GM23338 (cell line): ENCODE results near the gene NOL9. TPM values are rescaled to one million over a fixed set of nuclear protein-coding genes. Genes with fewer than 3 reads are reported as not detected.

Experiments
- ATAC-seq: fragments of 200-7000 bp; cut with Tn5 transposase; 3 replicates; pipeline ENCODE4 v1.9.1; 2020
- DNase-seq: peaks from one replicate; pipeline ENCODE4 v3.0.0-alpha.2; 2015; ENCODE audit warnings: low spot score
- H2AFZ ChIP-seq: fragments of 200-600 bp; sonication (generic); 2 replicates; pipeline ENCODE4 v1.8.0; 2016; ENCODE audit warnings: antibody characterized with exemption, mild to moderate bottlenecking, moderate library complexity
- H3F3A ChIP-seq: fragments of 200-600 bp; sonication (generic); replicated peaks from 2 replicates; pipeline ENCODE4 v1.8.0; 2017; ENCODE audit warnings: antibody characterized with exemption, mixed run types, low read depth
- H3K27ac ChIP-seq: fragments of 200-600 bp; sonication (generic); 2 replicates; pipeline ENCODE4 v1.6.1; 2016; ENCODE audit warnings: low read depth
- H3K27me3 ChIP-seq: fragments of 200-600 bp; sonication (generic); 2 replicates; pipeline ENCODE4 v1.8.0; 2016; ENCODE audit warnings: mild to moderate bottlenecking, mixed run types, moderate library complexity; ENCODE audit not compliant: insufficient read depth
- H3K36me3 ChIP-seq: fragments of 200-600 bp; sonication (generic); 2 replicates; pipeline ENCODE4 v1.8.0; 2016; ENCODE audit warnings: mild to moderate bottlenecking; ENCODE audit not compliant: insufficient read depth
- H3K4me1 ChIP-seq: fragments of 200-600 bp; sonication (generic); 2 replicates; pipeline ENCODE4 v1.8.0; 2016; ENCODE audit warnings: mild to moderate bottlenecking, moderate library complexity; ENCODE audit not compliant: insufficient read depth
- H3K4me2 ChIP-seq: fragments of 200-600 bp; sonication (generic); 2 replicates; pipeline ENCODE4 v1.7.1; 2017; ENCODE audit warnings: mixed run types
- H3K4me3 ChIP-seq: fragments of 200-600 bp; sonication (generic); 2 replicates; pipeline ENCODE4 v1.6.1; 2016; ENCODE audit warnings: mixed run types
- H3K79me2 ChIP-seq: fragments of 200-600 bp; sonication (generic); replicated peaks from 2 replicates; pipeline ENCODE4 v1.8.0; 2017; ENCODE audit warnings: mild to moderate bottlenecking; ENCODE audit not compliant: insufficient read depth
- H3K9me2 ChIP-seq: fragments of 200-600 bp; sonication (generic); 2 replicates; pipeline ENCODE4 v1.8.0; 2017; ENCODE audit not compliant: insufficient read depth
- H4K20me1 ChIP-seq: fragments of 200-600 bp; sonication (generic); replicated peaks from 2 replicates; pipeline ENCODE4 v1.8.0; 2017; ENCODE audit warnings: mild to moderate bottlenecking; ENCODE audit not compliant: insufficient read depth
- H3K27ac Mint-ChIP-seq: 2 replicates; pipeline ENCODE4 v1.8.0; 2020; ENCODE audit warnings: inconsistent platforms, mild to moderate bottlenecking, moderate library complexity, mixed read lengths
- H3K27me3 Mint-ChIP-seq: 3 replicates; pipeline ENCODE4 v1.8.0; 2022; ENCODE audit warnings: low read depth, mild to moderate bottlenecking, moderate library complexity, mixed read lengths, inconsistent platforms; ENCODE audit not compliant: insufficient read depth, poor library complexity
- H3K36me3 Mint-ChIP-seq: 3 replicates; pipeline ENCODE4 v1.8.0; 2021; ENCODE audit warnings: low read depth, mild to moderate bottlenecking, inconsistent platforms, moderate library complexity, mixed read lengths
- H3K4me1 Mint-ChIP-seq: 3 replicates; pipeline ENCODE4 v1.8.0; 2020; ENCODE audit warnings: mild to moderate bottlenecking, inconsistent platforms, mixed read lengths
- H3K4me3 Mint-ChIP-seq: 3 replicates; pipeline ENCODE4 v1.8.0; 2021; ENCODE audit warnings: moderate library complexity, mild to moderate bottlenecking, inconsistent platforms, mixed read lengths
- H3K9me3 Mint-ChIP-seq: 3 replicates; pipeline ENCODE4 v1.8.0; 2020; ENCODE audit warnings: moderate library complexity, mild to moderate bottlenecking, inconsistent platforms, mixed read lengths
- CREB1 ChIP-seq: fragments of 250-450 bp; sonication (Bioruptor Pico); IDR thresholded peaks from 2 replicates; pipeline ENCODE4 v1.5.0; 2020; ENCODE audit warnings: low read depth, mild to moderate bottlenecking, moderate library complexity
- EZH2phosphoT487 ChIP-seq: fragments of 200-600 bp; sonication (generic); IDR thresholded peaks from one replicate; pipeline ENCODE4 v1.8.1; 2018; ENCODE audit warnings: antibody characterized with exemption; ENCODE audit not compliant: unreplicated experiment
- JUNB ChIP-seq: IDR thresholded peaks from one replicate; pipeline ENCODE4 v1.6.1; 2016; ENCODE audit warnings: antibody characterized with exemption; ENCODE audit not compliant: unreplicated experiment
- NANOG ChIP-seq: IDR thresholded peaks from 2 replicates; pipeline ENCODE4 v1.6.1; 2016; ENCODE audit warnings: antibody characterized with exemption, borderline replicate concordance
- POLR2AphosphoS5 ChIP-seq: IDR thresholded peaks from 2 replicates; pipeline ENCODE4 v1.6.1; 2016; ENCODE audit warnings: antibody characterized with exemption, low read depth
- STAT1 ChIP-seq: IDR thresholded peaks from one replicate; pipeline ENCODE4 v1.6.1; 2016; ENCODE audit warnings: antibody characterized with exemption; ENCODE audit not compliant: unreplicated experiment
- ZNF114 ChIP-seq: fragments of 250-450 bp; sonication (Bioruptor Pico); IDR thresholded peaks from 2 replicates; pipeline ENCODE4 v1.5.0; 2020; ENCODE audit warnings: mild to moderate bottlenecking, moderate library complexity
- ZNF331 ChIP-seq: fragments of 250-450 bp; sonication (Bioruptor Pico); IDR thresholded peaks from 2 replicates; pipeline ENCODE4 v1.5.0; 2020; ENCODE audit warnings: low read depth, mild to moderate bottlenecking, moderate library complexity
- polyA plus RNA-seq: library from polyadenylated mRNA; unstranded; fragments of >200 nt; fragmentation: Nextera tagmentation; extraction: Ambion mirVana; gene quantifications from 2 replicates; pipeline ENCODE4 v1.2.1, GENCODE V29; 2016
- total RNA-seq: library from RNA; depleted of rRNA; stranded (reverse); fragments of >200 nt; shearing (Covaris generic); gene quantifications from 2 replicates; pipeline ENCODE4 v1.2.3, GENCODE V29; 2014
- TF ChIP-seq, protein P1 (sequence below): IDR thresholded peaks from one replicate; pipeline ENCODE4 v1.6.1; 2018; ENCODE audit warnings: antibody characterized with exemption; ENCODE audit not compliant: unreplicated experiment
- TF ChIP-seq, protein P2 (sequence below), 2 experiments: fragments of 200-600 bp in 1 of 2; sonication (generic) in 1 of 2; conservative IDR thresholded peaks; 2 replicates each; pipeline versions ENCODE4 v1.5.1 to v1.6.1; 2016 to 2017; ENCODE audit warnings: antibody characterized with exemption in 2 of 2, low read depth in 2 of 2, mild to moderate bottlenecking in 2 of 2, moderate library complexity in 1 of 2
- TF ChIP-seq, protein P3 (sequence below): fragments of 250-450 bp; sonication (Bioruptor Pico); IDR thresholded peaks from 2 replicates; pipeline ENCODE4 v1.5.0; 2020; ENCODE audit warnings: mild to moderate bottlenecking, moderate library complexity
- TF ChIP-seq, protein P4 (sequence below): IDR thresholded peaks from 2 replicates; pipeline ENCODE4 v1.6.1; 2016; ENCODE audit warnings: antibody characterized with exemption

The NOL9 gene
- total and polyA plus RNA-seq, 2 experiments from 2014 or later, result 13.2 to 48.5 TPM

DNA sequence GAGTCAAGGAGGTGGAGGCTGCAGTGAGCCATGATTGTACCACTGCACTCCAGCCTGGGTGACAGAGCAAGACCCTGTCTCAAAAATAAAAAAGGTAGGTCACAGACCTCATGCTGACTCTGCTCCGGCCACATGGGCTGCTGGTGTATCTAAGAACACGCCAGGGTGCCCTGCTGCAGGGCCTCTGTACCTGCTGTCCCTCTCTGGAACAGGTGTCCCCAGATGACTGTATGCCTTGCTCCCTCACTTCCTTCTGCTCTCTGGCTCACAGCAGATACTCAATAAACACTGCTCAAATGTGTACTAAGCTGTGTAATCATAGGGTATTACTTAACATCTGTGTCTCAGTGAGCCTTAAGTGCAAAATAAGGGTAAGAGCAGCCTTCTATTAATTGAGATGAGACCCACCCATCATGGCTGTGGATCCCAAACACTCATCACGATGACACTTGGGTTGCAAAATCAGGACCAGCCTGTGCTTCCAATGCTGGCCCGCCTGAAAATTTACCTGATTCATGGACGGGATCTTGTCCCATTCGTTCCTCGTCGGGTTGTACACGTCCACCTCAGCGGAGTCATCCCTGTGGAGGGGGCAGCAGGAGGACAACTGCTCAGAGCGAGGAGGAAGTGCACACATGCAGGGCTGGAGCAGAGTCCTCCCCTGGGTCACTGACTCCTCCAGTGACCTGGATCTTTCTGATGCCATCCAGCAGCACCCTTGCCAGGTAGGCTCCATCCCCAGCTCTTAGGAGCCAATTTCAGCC lies 40.8 kb upstream of the NOL9 start:
- no peaks in the 10 kb centered on the region for H3K9me2 ChIP-seq
- peaks cover 7% of the 10 kb centered on the region for H3K27me3 Mint-ChIP-seq
- H3K9me3 Mint-ChIP-seq, result no peaks in the 10 kb centered on the region
- peaks cover 65% of the 10 kb centered on the region for H3K36me3 Mint-ChIP-seq
- no peak overlapping the region for H3K27ac Mint-ChIP-seq
- H3K4me3 Mint-ChIP-seq, result no peak overlapping the region
- H3K4me1 Mint-ChIP-seq, result peaks cover 7% of the 10 kb centered on the region; the same call in 2 of the 3 replicates
- peaks cover 3% of the 10 kb centered on the region for H3K4me1 ChIP-seq
- no peaks in the 10 kb centered on the region for H3K27me3 ChIP-seq
- H3K79me2 ChIP-seq, result peaks cover 39% of the 10 kb centered on the region
- no peak overlapping the region for H3K4me3 ChIP-seq
- H3K36me3 ChIP-seq, result peaks cover 9% of the 10 kb centered on the region
- H3K4me2 ChIP-seq, result no peak overlapping the region
- no peak overlapping the region for H3K27ac ChIP-seq
- TF ChIP-seq, protein P1, sequence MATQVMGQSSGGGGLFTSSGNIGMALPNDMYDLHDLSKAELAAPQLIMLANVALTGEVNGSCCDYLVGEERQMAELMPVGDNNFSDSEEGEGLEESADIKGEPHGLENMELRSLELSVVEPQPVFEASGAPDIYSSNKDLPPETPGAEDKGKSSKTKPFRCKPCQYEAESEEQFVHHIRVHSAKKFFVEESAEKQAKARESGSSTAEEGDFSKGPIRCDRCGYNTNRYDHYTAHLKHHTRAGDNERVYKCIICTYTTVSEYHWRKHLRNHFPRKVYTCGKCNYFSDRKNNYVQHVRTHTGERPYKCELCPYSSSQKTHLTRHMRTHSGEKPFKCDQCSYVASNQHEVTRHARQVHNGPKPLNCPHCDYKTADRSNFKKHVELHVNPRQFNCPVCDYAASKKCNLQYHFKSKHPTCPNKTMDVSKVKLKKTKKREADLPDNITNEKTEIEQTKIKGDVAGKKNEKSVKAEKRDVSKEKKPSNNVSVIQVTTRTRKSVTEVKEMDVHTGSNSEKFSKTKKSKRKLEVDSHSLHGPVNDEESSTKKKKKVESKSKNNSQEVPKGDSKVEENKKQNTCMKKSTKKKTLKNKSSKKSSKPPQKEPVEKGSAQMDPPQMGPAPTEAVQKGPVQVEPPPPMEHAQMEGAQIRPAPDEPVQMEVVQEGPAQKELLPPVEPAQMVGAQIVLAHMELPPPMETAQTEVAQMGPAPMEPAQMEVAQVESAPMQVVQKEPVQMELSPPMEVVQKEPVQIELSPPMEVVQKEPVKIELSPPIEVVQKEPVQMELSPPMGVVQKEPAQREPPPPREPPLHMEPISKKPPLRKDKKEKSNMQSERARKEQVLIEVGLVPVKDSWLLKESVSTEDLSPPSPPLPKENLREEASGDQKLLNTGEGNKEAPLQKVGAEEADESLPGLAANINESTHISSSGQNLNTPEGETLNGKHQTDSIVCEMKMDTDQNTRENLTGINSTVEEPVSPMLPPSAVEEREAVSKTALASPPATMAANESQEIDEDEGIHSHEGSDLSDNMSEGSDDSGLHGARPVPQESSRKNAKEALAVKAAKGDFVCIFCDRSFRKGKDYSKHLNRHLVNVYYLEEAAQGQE, result no peak
- TF ChIP-seq STAT1, result no peak
- TF ChIP-seq NANOG, result no peak
- no peak for TF ChIP-seq CREB1 (CRISPR knock-in tag)
- TF ChIP-seq EZH2phosphoT487, result no peak
- TF ChIP-seq ZNF331 (CRISPR knock-in tag), result no peak
- TF ChIP-seq, protein P2, sequence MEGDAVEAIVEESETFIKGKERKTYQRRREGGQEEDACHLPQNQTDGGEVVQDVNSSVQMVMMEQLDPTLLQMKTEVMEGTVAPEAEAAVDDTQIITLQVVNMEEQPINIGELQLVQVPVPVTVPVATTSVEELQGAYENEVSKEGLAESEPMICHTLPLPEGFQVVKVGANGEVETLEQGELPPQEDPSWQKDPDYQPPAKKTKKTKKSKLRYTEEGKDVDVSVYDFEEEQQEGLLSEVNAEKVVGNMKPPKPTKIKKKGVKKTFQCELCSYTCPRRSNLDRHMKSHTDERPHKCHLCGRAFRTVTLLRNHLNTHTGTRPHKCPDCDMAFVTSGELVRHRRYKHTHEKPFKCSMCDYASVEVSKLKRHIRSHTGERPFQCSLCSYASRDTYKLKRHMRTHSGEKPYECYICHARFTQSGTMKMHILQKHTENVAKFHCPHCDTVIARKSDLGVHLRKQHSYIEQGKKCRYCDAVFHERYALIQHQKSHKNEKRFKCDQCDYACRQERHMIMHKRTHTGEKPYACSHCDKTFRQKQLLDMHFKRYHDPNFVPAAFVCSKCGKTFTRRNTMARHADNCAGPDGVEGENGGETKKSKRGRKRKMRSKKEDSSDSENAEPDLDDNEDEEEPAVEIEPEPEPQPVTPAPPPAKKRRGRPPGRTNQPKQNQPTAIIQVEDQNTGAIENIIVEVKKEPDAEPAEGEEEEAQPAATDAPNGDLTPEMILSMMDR (conservative IDR thresholded peaks at IDR 0.05; ENCODE audit: low read depth in 2 of 2), result no peak
- TF ChIP-seq, protein P3, sequence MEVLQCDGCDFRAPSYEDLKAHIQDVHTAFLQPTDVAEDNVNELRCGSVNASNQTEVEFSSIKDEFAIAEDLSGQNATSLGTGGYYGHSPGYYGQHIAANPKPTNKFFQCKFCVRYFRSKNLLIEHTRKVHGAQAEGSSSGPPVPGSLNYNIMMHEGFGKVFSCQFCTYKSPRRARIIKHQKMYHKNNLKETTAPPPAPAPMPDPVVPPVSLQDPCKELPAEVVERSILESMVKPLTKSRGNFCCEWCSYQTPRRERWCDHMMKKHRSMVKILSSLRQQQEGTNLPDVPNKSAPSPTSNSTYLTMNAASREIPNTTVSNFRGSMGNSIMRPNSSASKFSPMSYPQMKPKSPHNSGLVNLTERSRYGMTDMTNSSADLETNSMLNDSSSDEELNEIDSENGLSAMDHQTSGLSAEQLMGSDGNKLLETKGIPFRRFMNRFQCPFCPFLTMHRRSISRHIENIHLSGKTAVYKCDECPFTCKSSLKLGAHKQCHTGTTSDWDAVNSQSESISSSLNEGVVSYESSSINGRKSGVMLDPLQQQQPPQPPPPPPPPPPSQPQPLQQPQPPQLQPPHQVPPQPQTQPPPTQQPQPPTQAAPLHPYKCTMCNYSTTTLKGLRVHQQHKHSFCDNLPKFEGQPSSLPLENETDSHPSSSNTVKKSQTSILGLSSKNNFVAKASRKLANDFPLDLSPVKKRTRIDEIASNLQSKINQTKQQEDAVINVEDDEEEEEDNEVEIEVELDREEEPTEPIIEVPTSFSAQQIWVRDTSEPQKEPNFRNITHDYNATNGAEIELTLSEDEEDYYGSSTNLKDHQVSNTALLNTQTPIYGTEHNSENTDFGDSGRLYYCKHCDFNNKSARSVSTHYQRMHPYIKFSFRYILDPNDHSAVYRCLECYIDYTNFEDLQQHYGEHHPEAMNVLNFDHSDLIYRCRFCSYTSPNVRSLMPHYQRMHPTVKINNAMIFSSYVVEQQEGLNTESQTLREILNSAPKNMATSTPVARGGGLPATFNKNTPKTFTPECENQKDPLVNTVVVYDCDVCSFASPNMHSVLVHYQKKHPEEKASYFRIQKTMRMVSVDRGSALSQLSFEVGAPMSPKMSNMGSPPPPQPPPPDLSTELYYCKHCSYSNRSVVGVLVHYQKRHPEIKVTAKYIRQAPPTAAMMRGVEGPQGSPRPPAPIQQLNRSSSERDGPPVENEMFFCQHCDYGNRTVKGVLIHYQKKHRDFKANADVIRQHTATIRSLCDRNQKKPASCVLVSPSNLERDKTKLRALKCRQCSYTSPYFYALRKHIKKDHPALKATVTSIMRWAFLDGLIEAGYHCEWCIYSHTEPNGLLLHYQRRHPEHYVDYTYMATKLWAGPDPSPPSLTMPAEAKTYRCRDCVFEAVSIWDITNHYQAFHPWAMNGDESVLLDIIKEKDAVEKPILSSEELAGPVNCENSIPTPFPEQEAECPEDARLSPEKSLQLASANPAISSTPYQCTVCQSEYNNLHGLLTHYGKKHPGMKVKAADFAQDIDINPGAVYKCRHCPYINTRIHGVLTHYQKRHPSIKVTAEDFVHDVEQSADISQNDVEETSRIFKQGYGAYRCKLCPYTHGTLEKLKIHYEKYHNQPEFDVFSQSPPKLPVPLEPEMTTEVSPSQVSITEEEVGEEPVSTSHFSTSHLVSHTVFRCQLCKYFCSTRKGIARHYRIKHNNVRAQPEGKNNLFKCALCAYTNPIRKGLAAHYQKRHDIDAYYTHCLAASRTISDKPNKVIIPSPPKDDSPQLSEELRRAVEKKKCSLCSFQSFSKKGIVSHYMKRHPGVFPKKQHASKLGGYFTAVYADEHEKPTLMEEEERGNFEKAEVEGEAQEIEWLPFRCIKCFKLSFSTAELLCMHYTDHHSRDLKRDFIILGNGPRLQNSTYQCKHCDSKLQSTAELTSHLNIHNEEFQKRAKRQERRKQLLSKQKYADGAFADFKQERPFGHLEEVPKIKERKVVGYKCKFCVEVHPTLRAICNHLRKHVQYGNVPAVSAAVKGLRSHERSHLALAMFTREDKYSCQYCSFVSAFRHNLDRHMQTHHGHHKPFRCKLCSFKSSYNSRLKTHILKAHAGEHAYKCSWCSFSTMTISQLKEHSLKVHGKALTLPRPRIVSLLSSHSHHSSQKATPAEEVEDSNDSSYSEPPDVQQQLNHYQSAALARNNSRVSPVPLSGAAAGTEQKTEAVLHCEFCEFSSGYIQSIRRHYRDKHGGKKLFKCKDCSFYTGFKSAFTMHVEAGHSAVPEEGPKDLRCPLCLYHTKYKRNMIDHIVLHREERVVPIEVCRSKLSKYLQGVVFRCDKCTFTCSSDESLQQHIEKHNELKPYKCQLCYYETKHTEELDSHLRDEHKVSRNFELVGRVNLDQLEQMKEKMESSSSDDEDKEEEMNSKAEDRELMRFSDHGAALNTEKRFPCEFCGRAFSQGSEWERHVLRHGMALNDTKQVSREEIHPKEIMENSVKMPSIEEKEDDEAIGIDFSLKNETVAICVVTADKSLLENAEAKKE (CRISPR knock-in tag), result no peak
- TF ChIP-seq, protein P4, sequence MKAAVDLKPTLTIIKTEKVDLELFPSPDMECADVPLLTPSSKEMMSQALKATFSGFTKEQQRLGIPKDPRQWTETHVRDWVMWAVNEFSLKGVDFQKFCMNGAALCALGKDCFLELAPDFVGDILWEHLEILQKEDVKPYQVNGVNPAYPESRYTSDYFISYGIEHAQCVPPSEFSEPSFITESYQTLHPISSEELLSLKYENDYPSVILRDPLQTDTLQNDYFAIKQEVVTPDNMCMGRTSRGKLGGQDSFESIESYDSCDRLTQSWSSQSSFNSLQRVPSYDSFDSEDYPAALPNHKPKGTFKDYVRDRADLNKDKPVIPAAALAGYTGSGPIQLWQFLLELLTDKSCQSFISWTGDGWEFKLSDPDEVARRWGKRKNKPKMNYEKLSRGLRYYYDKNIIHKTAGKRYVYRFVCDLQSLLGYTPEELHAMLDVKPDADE, result no peak
- TF ChIP-seq POLR2AphosphoS5, result no peak
- TF ChIP-seq ZNF114 (CRISPR knock-in tag), result no peak
- no peak for TF ChIP-seq JUNB
- H2AFZ ChIP-seq, result no peak overlapping the region
- peaks cover 48% of the 10 kb centered on the region; the same call in 1 of the 2 replicates for H4K20me1 ChIP-seq
- 0 out of 2 replicates have a peak, but pooled peaks cover 4% of the 10 kb centered on the region for H3F3A ChIP-seq
- ATAC-seq (no peak), DNase-seq (no peak)
